GM18502 (cell line): ENCODE data around the gene CYTIP.
"Not testable (repeated sequence)": the region's sequence is repeated elsewhere in the genome, so short reads cannot be mapped to it uniquely, and the experiment has no call there.

Experiments used
- ATAC-seq: cut with Tn5 transposase; IDR thresholded peaks from one replicate; pipeline ENCODE4 v1.9.1; 2021; ENCODE audit warnings: mild to moderate bottlenecking; ENCODE audit not compliant: unreplicated experiment, poor library complexity

The CYTIP gene

DNA sequence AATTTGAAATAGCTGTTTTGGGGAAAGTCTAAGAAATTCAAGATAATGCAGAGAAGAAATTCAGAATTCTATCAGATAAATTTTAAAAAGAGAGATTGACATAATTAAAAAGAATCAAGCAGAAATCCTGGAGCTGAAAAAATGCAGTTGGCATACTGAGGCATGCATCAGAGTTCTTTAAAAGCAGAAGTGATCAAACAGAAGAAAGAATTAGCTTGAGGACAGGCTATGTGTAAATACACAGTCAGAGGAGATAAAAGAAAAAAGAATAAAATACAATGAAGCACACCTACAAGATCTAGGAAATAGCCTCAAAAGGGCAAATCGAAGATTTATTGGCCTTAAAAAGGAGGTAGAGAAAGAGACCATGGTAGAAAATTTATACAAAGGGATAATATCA, 57.1 kb downstream of the CYTIP start:
- ATAC-seq = no peak

DNA sequence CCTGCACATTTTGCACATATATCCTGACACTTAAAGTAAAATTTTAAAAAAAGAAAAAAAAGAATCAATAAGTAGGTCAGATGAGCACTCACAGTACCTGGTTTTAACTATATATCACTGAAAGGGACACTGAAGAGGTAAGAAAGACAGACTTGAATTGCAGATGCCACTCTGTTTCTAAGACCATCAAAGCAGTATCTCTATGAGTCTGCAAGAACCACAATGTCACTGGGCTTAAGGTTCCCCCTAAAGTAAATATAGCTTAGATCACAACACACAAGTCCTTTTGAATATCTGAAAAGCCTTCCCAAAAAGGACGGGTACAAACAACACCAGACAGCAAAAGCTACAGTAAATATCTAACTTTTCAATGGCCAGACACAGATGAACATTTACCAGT, 57.6 kb downstream of the CYTIP start:
- no peak for ATAC-seq

DNA sequence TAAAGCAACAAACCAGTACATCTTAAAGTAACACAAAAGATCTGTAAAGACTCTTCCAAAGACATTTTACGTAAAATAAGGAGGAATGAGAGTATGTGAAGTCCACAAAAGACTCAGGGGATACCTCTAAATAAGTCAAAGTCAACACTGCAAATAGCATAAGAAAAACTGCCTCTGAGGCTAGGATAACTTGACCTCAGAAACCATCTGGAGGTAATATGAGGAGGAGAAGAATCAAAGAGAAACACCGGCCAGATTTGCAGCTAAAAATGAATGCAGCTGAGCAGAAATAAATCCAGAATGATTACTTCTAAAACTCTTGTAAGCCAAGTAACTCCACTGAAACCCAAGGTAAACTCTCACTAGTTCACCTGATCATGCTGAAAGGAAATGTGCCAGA, 66.0 kb downstream of the CYTIP start:
- no peak for ATAC-seq

DNA sequence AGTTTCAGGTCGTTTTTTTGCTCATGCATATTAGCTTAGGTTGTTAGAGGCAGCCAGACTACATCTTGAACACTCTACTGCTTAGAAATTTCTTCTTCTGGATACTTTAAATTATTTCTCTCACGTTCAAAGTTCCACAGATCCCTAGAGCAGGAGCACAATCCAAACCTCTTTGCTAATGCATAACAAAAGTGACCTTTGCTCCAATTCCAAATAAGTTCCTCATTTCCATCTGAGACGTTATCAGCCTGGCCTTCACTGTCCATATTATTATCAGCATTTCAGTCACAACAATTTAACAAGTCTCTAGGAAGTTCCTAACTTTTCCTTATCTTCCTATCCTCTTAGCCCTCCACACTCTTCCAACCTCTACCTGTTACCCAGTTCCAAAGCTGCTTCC, 67.8 kb downstream of the CYTIP start:
- no peak for ATAC-seq

DNA sequence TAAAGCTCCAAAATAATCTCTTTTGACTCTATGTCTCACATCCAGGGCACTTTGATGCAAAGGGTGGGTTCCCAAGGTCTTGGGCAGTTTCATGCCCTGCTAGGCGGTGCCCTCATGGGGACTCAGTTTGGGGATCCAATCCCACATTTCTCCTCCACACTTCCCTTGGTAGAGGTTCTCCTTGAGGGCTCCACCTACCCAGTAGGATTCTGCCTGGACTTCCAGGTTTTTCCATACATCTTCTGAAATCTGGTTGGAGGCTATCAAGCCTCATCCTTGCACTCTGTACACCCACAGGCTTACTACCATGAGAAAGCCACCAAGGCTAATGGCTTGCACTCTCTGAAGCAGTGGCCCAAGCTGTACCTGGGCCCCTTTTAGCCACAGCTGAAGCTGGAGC, 68.5 kb downstream of the CYTIP start:
- ATAC-seq = no peak

DNA sequence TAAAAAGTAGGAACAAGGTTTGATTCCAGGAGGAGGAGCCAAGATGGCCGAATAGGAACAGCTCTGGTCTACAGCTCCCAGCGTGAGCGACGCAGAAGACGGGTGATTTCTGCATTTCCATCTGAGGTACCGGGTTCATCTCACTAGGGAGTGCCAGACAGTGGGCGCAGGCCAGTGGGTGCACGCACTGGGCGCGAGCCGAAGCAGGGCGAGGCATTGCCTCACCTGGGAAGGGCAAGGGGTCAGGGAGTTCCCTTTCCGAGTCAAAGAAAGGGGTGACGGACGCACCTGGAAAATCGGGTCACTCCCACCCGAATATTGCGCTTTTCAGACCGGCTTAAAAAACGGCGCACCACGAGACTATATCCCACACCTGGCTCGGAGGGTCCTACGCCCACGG, 75.4 kb downstream of the CYTIP start:
- not testable (repeated sequence) for ATAC-seq

DNA sequence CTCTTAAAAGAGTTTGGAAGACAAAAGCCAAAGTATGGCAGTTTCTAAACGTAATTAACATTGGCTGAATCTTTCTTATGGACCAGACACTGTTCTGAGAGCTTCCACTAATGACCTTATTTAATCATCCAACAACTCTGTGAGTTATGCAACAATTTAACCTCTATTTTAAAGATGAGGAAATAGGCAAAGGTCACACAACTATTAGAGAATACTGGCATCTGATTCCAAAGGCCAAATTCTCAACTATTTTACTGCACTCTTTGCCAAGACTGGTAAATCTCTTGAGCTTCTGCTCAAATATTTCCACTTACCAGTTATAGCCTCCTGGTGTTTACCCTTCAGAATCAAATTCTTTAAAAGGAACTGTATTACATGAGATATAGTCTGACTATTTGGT, 76.2 kb downstream of the CYTIP start:
- no peak for ATAC-seq
